ENCODE results near the gene CCDC192.
"Not testable (repeated sequence)": the region's sequence is repeated elsewhere in the genome, so short reads cannot be mapped to it uniquely, and the experiment has no call there.

CCDC192 gene

GRCh38 chr5:127725673-127726072 is 22.5 kb downstream of the CCDC192 start (continued):
- TF ChIP-seq, protein P1, sequence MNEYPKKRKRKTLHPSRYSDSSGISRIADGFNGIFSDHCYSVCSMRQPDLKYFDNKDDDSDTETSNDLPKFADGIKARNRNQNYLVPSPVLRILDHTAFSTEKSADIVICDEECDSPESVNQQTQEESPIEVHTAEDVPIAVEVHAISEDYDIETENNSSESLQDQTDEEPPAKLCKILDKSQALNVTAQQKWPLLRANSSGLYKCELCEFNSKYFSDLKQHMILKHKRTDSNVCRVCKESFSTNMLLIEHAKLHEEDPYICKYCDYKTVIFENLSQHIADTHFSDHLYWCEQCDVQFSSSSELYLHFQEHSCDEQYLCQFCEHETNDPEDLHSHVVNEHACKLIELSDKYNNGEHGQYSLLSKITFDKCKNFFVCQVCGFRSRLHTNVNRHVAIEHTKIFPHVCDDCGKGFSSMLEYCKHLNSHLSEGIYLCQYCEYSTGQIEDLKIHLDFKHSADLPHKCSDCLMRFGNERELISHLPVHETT (tag by site-specific recombination; IDR thresholded peaks at IDR 0.05), result no peak

GRCh38 chr5:127732963-127733362 is 29.8 kb downstream of the CCDC192 start:
- H3K4me1 ChIP-seq (ENCODE audit: control insufficient read depth, insufficient read depth, low read length), result no peaks in the 10 kb centered on the region
- CTCF ChIA-PET, result no interaction called here
- POLR2A ChIA-PET, result no interaction called here
- H3K4me3 ChIP-seq (ENCODE audit: low read depth, low read length), result no peak overlapping the region
- no peaks in the 10 kb centered on the region for H3K9me3 ChIP-seq (ENCODE audit: control insufficient read depth, insufficient read depth, low read depth, low read length)
- no peaks in the 10 kb centered on the region for H3K36me3 ChIP-seq (ENCODE audit: control insufficient read depth in 2 of 2, insufficient read depth in 1 of 2, low read length in 2 of 2)
- TF ChIP-seq ZFP69B (tag by site-specific recombination; IDR thresholded peaks at IDR 0.05) (no peak), SALL2 (tag by site-specific recombination; IDR thresholded peaks at IDR 0.05; ENCODE audit: borderline replicate concordance) (no peak), ZNF777 (tag by site-specific recombination; IDR thresholded peaks at IDR 0.05; ENCODE audit: borderline replicate concordance) (no peak), PBX3 (CRISPR knock-in tag; IDR thresholded peaks at IDR 0.05) (no peak), KLF17 (tag by site-specific recombination; IDR thresholded peaks at IDR 0.05) (no peak), ZBTB7A (tag by site-specific recombination; IDR thresholded peaks at IDR 0.05; ENCODE audit: low read depth) (no peak), ZNF23 (tag by site-specific recombination; IDR thresholded peaks at IDR 0.05; ENCODE audit: borderline replicate concordance) (no peak), ELK4 (IDR thresholded peaks at IDR 0.05; ENCODE audit: borderline replicate concordance, low read depth, low read length) (no peak), ZNF133 (tag by site-specific recombination; IDR thresholded peaks at IDR 0.05) (no peak), WT1 (tag by site-specific recombination; IDR thresholded peaks at IDR 0.05) (no peak), ZNF280C (tag by site-specific recombination; IDR thresholded peaks at IDR 0.05) (no peak), ZNF202 (tag by site-specific recombination; IDR thresholded peaks at IDR 0.05; ENCODE audit: borderline replicate concordance) (no peak)
- TF ChIP-seq, protein P2, sequence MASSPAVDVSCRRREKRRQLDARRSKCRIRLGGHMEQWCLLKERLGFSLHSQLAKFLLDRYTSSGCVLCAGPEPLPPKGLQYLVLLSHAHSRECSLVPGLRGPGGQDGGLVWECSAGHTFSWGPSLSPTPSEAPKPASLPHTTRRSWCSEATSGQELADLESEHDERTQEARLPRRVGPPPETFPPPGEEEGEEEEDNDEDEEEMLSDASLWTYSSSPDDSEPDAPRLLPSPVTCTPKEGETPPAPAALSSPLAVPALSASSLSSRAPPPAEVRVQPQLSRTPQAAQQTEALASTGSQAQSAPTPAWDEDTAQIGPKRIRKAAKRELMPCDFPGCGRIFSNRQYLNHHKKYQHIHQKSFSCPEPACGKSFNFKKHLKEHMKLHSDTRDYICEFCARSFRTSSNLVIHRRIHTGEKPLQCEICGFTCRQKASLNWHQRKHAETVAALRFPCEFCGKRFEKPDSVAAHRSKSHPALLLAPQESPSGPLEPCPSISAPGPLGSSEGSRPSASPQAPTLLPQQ (tag by site-specific recombination; IDR thresholded peaks at IDR 0.05), result no peak
- H3K27ac ChIP-seq (ENCODE audit: extremely low read depth, low read depth, low read length), result no peak overlapping the region

- H3K27ac ChIP-seq (ENCODE audit: extremely low read depth, low read depth, low read length); H3K4me1 ChIP-seq (ENCODE audit: control insufficient read depth, insufficient read depth, low read length); H3K36me3 ChIP-seq (ENCODE audit: control insufficient read depth in 2 of 2, insufficient read depth in 1 of 2, low read length in 2 of 2); CTCF ChIA-PET; POLR2A ChIA-PET; H3K4me3 ChIP-seq (ENCODE audit: low read depth, low read length); H3K9me3 ChIP-seq (ENCODE audit: control insufficient read depth, insufficient read depth, low read depth, low read length): not testable (repeated sequence)
Measured at GRCh38 chr5:127739348-127739747, 36.2 kb downstream of the CCDC192 start.
